ENCODE data around the gene ZSCAN9. TPM values are rescaled to one million over a fixed set of nuclear protein-coding genes. Genes with fewer than 3 reads are reported as not detected.
A peak's percentile ranks its signal among the peaks of the same experiment; 100 is the strongest.

The ZSCAN9 gene
- total and polyA plus RNA-seq, 9 of the 15 experiments (the other 6 are each of a cell fraction or from before 2014, with no cell fraction given) = 18.8 to 48.9 (median 28.7) TPM

- peak in 1 of 2 experiments; percentile 33; a peak in 1 of 4 replicates for TF ChIP-seq ZNF318 (IDR thresholded peaks at IDR 0.05; ENCODE audit: borderline replicate concordance in 1 of 2, low read depth in 1 of 2)
- no peak for TF ChIP-seq PRMT5 (CRISPR knock-in tag; IDR thresholded peaks at IDR 0.05)
- peak; percentile 89 for TF ChIP-seq GTF2E2 (tag; IDR thresholded peaks at IDR 0.05)
- TF ChIP-seq TRIM28 (IDR thresholded peaks at IDR 0.05) = no peak
- no peak for TF ChIP-seq TAL1 (IDR thresholded peaks at IDR 0.05)
- no peak for TF ChIP-seq ETV6 (IDR thresholded peaks at IDR 0.05; ENCODE audit: borderline replicate concordance in 1 of 2, low read depth in 2 of 2, low read length in 1 of 2)
- TF ChIP-seq ETV6 (CRISPR knock-in tag; IDR thresholded peaks at IDR 0.05; ENCODE audit: borderline replicate concordance) = no peak
- TF ChIP-seq HMBOX1 (IDR thresholded peaks at IDR 0.05) = peak; percentile 93
- TF ChIP-seq HLTF (IDR thresholded peaks at IDR 0.05) = no peak
- no peak for TF ChIP-seq TAF7 (tag; IDR thresholded peaks at IDR 0.05)
- no peak for TF ChIP-seq PHB2 (IDR thresholded peaks at IDR 0.05; ENCODE audit: low read depth)
- TF ChIP-seq ZKSCAN1 (IDR thresholded peaks at IDR 0.05; ENCODE audit: low read depth, low read length) = no peak
- TF ChIP-seq ZNF57 (CRISPR knock-in tag; IDR thresholded peaks at IDR 0.05) = 0 out of 2 replicates have a peak, but pooled peaks have one; percentile 72
- no peak for TF ChIP-seq MEF2D (tag; conservative IDR thresholded peaks at IDR 0.05; ENCODE audit: low read depth)
- no peak for TF ChIP-seq PPARD (CRISPR knock-in tag; IDR thresholded peaks at IDR 0.05)
- no peak for TF ChIP-seq BRD4 (IDR thresholded peaks at IDR 0.05)
- no peak for TF ChIP-seq PHTF2 (CRISPR knock-in tag; IDR thresholded peaks at IDR 0.05)
- no peak for TF ChIP-seq ZBTB26 (CRISPR knock-in tag; IDR thresholded peaks at IDR 0.05)
Measured at GRCh38 chr6:28220257-28221133, 4.6 kb upstream of the ZSCAN9 start (continued).

Measured in K562 (cell line).